T47D (cell line): ENCODE results near the gene SPDL1.
A peak's percentile ranks its signal among the peaks of the same experiment; 100 is the strongest.

Experiments
- DNase-seq, 2 experiments: peaks; one replicate each; pipeline versions ENCODE4 v3.0.0 to v3.0.0-alpha.2; 2011 to 2012; ENCODE audit warnings: low read depth in 1 of 2, low spot score in 1 of 2
- JUND ChIP-seq: IDR thresholded peaks from 2 replicates; pipeline ENCODE4 v1.6.1; 2012; ENCODE audit warnings: low read depth
- in situ Hi-C: cut with HindIII; loops from 2 replicates; pipeline ENCODE4 v1.10.0; 2016; ENCODE audit warnings: low sequenced_read_pairs, low pct_unique_long_range_greater_than_20kb

The SPDL1 gene

GRCh38 chr5:169583424-169584220 lies at the start of gene SPDL1:
Gene SPDL1, plus strand, starts transcription at chr5:169583773. Its CDS starts 4,644 bp downstream, at chr5:169588417.
- peak; percentile 81 to 98 for DNase-seq
- in situ Hi-C loops: no loop called here
- no peak for TF ChIP-seq JUND

- DNase-seq: no peak
- TF ChIP-seq JUND: no peak
- in situ Hi-C loops: no loop called here
Measured at GRCh38 chr5:169534311-169534880, 49.2 kb upstream of the SPDL1 start.

- TF ChIP-seq JUND: no peak
- DNase-seq: no peak
- in situ Hi-C loops: no loop called here
Measured at GRCh38 chr5:169534939-169535338, 48.6 kb upstream of the SPDL1 start.

GRCh38 chr5:169538944-169539343 lies 44.6 kb upstream of the SPDL1 start:
- no peak for TF ChIP-seq JUND
- in situ Hi-C loops: no loop called here
- no peak for DNase-seq

- in situ Hi-C loops: no loop called here
- TF ChIP-seq JUND: no peak
- DNase-seq: no peak
Measured at GRCh38 chr5:169542811-169543210, 40.8 kb upstream of the SPDL1 start.

GRCh38 chr5:169544264-169544950 lies 39.2 kb upstream of the SPDL1 start:
- in situ Hi-C loops: no loop called here
- DNase-seq: no peak
- no peak for TF ChIP-seq JUND

- no peak for DNase-seq
- in situ Hi-C loops: no loop called here
- TF ChIP-seq JUND: no peak
Measured at GRCh38 chr5:169545762-169546161, 37.8 kb upstream of the SPDL1 start.

GRCh38 chr5:169546346-169546745 lies 37.2 kb upstream of the SPDL1 start:
- in situ Hi-C loops: no loop called here
- no peak for DNase-seq
- TF ChIP-seq JUND: no peak

- no peak for DNase-seq
- TF ChIP-seq JUND: no peak
- in situ Hi-C loops: no loop called here
Measured at GRCh38 chr5:169547508-169547907, 36.1 kb upstream of the SPDL1 start.

- DNase-seq: peak; percentile 16 to 45
- in situ Hi-C loops: no loop called here
- no peak for TF ChIP-seq JUND
Measured at GRCh38 chr5:169548315-169548714, 35.3 kb upstream of the SPDL1 start.

GRCh38 chr5:169549453-169550100 lies 34.0 kb upstream of the SPDL1 start:
- TF ChIP-seq JUND: no peak
- no peak for DNase-seq
- in situ Hi-C loops: no loop called here

GRCh38 chr5:169550227-169550626 lies 33.3 kb upstream of the SPDL1 start:
- DNase-seq: no peak
- no peak for TF ChIP-seq JUND
- in situ Hi-C loops: no loop called here

GRCh38 chr5:169551146-169551545 lies 32.4 kb upstream of the SPDL1 start:
- in situ Hi-C loops: no loop called here
- no peak for DNase-seq
- TF ChIP-seq JUND: no peak
